Ammon's horn (tissue), 1 donor: Measurements from ENCODE around the gene GJA5.
"Not testable (repeated sequence)": the region's sequence is repeated elsewhere in the genome, so short reads cannot be mapped to it uniquely, and the experiment has no call there.

Experiments used
- DNase-seq: peaks from one replicate; pipeline ENCODE4 v3.0.0-alpha.2; 2016; ENCODE audit warnings: low spot score

GJA5 gene

GRCh38 chr1:147762233-147763024, 2.0 kb upstream of the GJA5 start:
- DNase-seq, result no peak

GRCh38 chr1:147758379-147759100, 1.9 kb downstream of the GJA5 start:
- no peak for DNase-seq

GRCh38 chr1:147757015-147757990, 3.1 kb downstream of the GJA5 start:
- no peak for DNase-seq

- no peak for DNase-seq
Observed at GRCh38 chr1:147756341-147756740, 4.1 kb downstream of the GJA5 start.

GRCh38 chr1:147754661-147755060, 5.7 kb downstream of the GJA5 start:
- DNase-seq, result no peak

- no peak for DNase-seq
Observed at GRCh38 chr1:147753081-147753480, 7.3 kb downstream of the GJA5 start.

- DNase-seq, result no peak
Observed at GRCh38 chr1:147752511-147752910, 7.9 kb downstream of the GJA5 start.

- DNase-seq, result no peak
Observed at GRCh38 chr1:147751346-147751745, 9.1 kb downstream of the GJA5 start.

GRCh38 chr1:147750618-147751217, 9.7 kb downstream of the GJA5 start:
- no peak for DNase-seq

- DNase-seq, result no peak
Observed at GRCh38 chr1:147749792-147750191, 10.6 kb downstream of the GJA5 start.

GRCh38 chr1:147748676-147749350, 11.6 kb downstream of the GJA5 start:
- DNase-seq, result no peak

- DNase-seq, result no peak
Observed at GRCh38 chr1:147747966-147748365, 12.4 kb downstream of the GJA5 start.

- DNase-seq, result no peak
Observed at GRCh38 chr1:147745271-147745670, 15.1 kb downstream of the GJA5 start.

- no peak for DNase-seq
Observed at GRCh38 chr1:147741065-147741464, 19.3 kb downstream of the GJA5 start.

GRCh38 chr1:147740391-147740790, 20.0 kb downstream of the GJA5 start:
- DNase-seq, result no peak

- DNase-seq, result no peak
Observed at GRCh38 chr1:147738739-147739476, 21.5 kb downstream of the GJA5 start.

GRCh38 chr1:147738129-147738528, 22.3 kb downstream of the GJA5 start:
- DNase-seq, result no peak

- DNase-seq, result no peak
Observed at GRCh38 chr1:147736883-147737282, 23.5 kb downstream of the GJA5 start.

GRCh38 chr1:147735423-147735822, 25.0 kb downstream of the GJA5 start:
- no peak for DNase-seq

GRCh38 chr1:147734291-147734841, 26.0 kb downstream of the GJA5 start:
- DNase-seq, result not testable (repeated sequence)
